ENCODE data around the gene ZMAT5.

ZMAT5 gene

GRCh38 chr22:29811377-29811776 lies 44.6 kb upstream of the ZMAT5 start:
- Histone ChIP-seq H2AFZ (ENCODE audit: low read depth, low read length) (no peak overlapping the region), H3K9me3 (ENCODE audit: insufficient read depth, low read length, severe bottlenecking) (no peaks in the 10 kb centered on the region), H3K4me1 (ENCODE audit: insufficient read depth, low read length) (no peaks in the 10 kb centered on the region), H3K4me3 (ENCODE audit: low read depth in 1 of 2, low read length in 2 of 2) (no peak overlapping the region), H3K4me2 (ENCODE audit: insufficient read depth, low read length) (no peak overlapping the region), H3K27ac (ENCODE audit: low read length) (no peak overlapping the region), H3K36me3 (ENCODE audit: insufficient read depth, low read length) (peaks cover 87% of the 10 kb centered on the region), H3K9ac (ENCODE audit: low read depth, low read length) (no peak overlapping the region), H3K79me2 (ENCODE audit: insufficient read depth, low read length) (no peaks in the 10 kb centered on the region), H4K20me1 (ENCODE audit: insufficient read depth, low read length) (no peaks in the 10 kb centered on the region), H3K27me3 (ENCODE audit: insufficient read depth, low read length, poor library complexity) (no peaks in the 10 kb centered on the region)
- DNase-seq (no peak), ATAC-seq (ENCODE audit: insufficient read depth, low read depth) (no peak)
- TF ChIP-seq EZH2 (IDR thresholded peaks at IDR 0.05; ENCODE audit: borderline replicate concordance, low read depth, low read length, severe bottlenecking) = no peak
- no peak for TF ChIP-seq CTCF (IDR thresholded peaks at IDR 0.05; ENCODE audit: borderline replicate concordance, extremely low read depth, low read length, poor library complexity, severe bottlenecking)

GRCh38 chr22:29810216-29810615 lies 43.4 kb upstream of the ZMAT5 start:
- peaks cover 87% of the 10 kb centered on the region for H3K36me3 ChIP-seq (ENCODE audit: insufficient read depth, low read length)
- DNase-seq (no peak), ATAC-seq (ENCODE audit: insufficient read depth, low read depth) (no peak)
- H3K4me1 ChIP-seq (ENCODE audit: insufficient read depth, low read length) = no peaks in the 10 kb centered on the region
- H4K20me1 ChIP-seq (ENCODE audit: insufficient read depth, low read length) = no peaks in the 10 kb centered on the region
- no peaks in the 10 kb centered on the region for H3K9me3 ChIP-seq (ENCODE audit: insufficient read depth, low read length, severe bottlenecking)
- H3K27ac ChIP-seq (ENCODE audit: low read length) = no peak overlapping the region
- H3K79me2 ChIP-seq (ENCODE audit: insufficient read depth, low read length) = no peaks in the 10 kb centered on the region
- no peaks in the 10 kb centered on the region for H3K27me3 ChIP-seq (ENCODE audit: insufficient read depth, low read length, poor library complexity)
- no peak for TF ChIP-seq CTCF (IDR thresholded peaks at IDR 0.05; ENCODE audit: borderline replicate concordance, extremely low read depth, low read length, poor library complexity, severe bottlenecking)
- TF ChIP-seq EZH2 (IDR thresholded peaks at IDR 0.05; ENCODE audit: borderline replicate concordance, low read depth, low read length, severe bottlenecking) = no peak
- no peak overlapping the region for H3K9ac ChIP-seq (ENCODE audit: low read depth, low read length)
- H2AFZ ChIP-seq (ENCODE audit: low read depth, low read length) = no peak overlapping the region
- no peak overlapping the region for H3K4me2 ChIP-seq (ENCODE audit: insufficient read depth, low read length)
- H3K4me3 ChIP-seq (ENCODE audit: low read depth in 1 of 2, low read length in 2 of 2) = no peak overlapping the region

- Histone ChIP-seq H3K4me3 (ENCODE audit: low read depth in 1 of 2, low read length in 2 of 2) (no peak overlapping the region), H3K4me1 (ENCODE audit: insufficient read depth, low read length) (no peaks in the 10 kb centered on the region), H2AFZ (ENCODE audit: low read depth, low read length) (no peak overlapping the region), H3K27ac (ENCODE audit: low read length) (no peak overlapping the region), H3K9me3 (ENCODE audit: insufficient read depth, low read length, severe bottlenecking) (no peaks in the 10 kb centered on the region), H3K27me3 (ENCODE audit: insufficient read depth, low read length, poor library complexity) (no peaks in the 10 kb centered on the region), H3K4me2 (ENCODE audit: insufficient read depth, low read length) (no peak overlapping the region), H3K79me2 (ENCODE audit: insufficient read depth, low read length) (no peaks in the 10 kb centered on the region), H3K36me3 (ENCODE audit: insufficient read depth, low read length) (peaks cover 79% of the 10 kb centered on the region), H4K20me1 (ENCODE audit: insufficient read depth, low read length) (peaks cover 3% of the 10 kb centered on the region; the same call in 1 of the 2 replicates), H3K9ac (ENCODE audit: low read depth, low read length) (no peak overlapping the region)
- ATAC-seq (ENCODE audit: insufficient read depth, low read depth) (no peak), DNase-seq (no peak)
- TF ChIP-seq EZH2 (IDR thresholded peaks at IDR 0.05; ENCODE audit: borderline replicate concordance, low read depth, low read length, severe bottlenecking) = no peak
- no peak for TF ChIP-seq CTCF (IDR thresholded peaks at IDR 0.05; ENCODE audit: borderline replicate concordance, extremely low read depth, low read length, poor library complexity, severe bottlenecking)
Observed at GRCh38 chr22:29806196-29806595, 39.4 kb upstream of the ZMAT5 start.

- no peak overlapping the region for H3K4me3 ChIP-seq (ENCODE audit: low read depth in 1 of 2, low read length in 2 of 2)
- TF ChIP-seq EZH2 (IDR thresholded peaks at IDR 0.05; ENCODE audit: borderline replicate concordance, low read depth, low read length, severe bottlenecking) (no peak), CTCF (IDR thresholded peaks at IDR 0.05; ENCODE audit: borderline replicate concordance, extremely low read depth, low read length, poor library complexity, severe bottlenecking) (no peak)
- no peak for DNase-seq
- H3K4me2 ChIP-seq (ENCODE audit: insufficient read depth, low read length) = no peak overlapping the region
- no peaks in the 10 kb centered on the region for H3K79me2 ChIP-seq (ENCODE audit: insufficient read depth, low read length)
- no peak overlapping the region for H3K27ac ChIP-seq (ENCODE audit: low read length)
- H4K20me1 ChIP-seq (ENCODE audit: insufficient read depth, low read length) = peaks cover 3% of the 10 kb centered on the region; the same call in 1 of the 2 replicates
- H2AFZ ChIP-seq (ENCODE audit: low read depth, low read length) = no peak overlapping the region
- H3K27me3 ChIP-seq (ENCODE audit: insufficient read depth, low read length, poor library complexity) = no peaks in the 10 kb centered on the region
- no peak overlapping the region for H3K9ac ChIP-seq (ENCODE audit: low read depth, low read length)
- no peaks in the 10 kb centered on the region for H3K4me1 ChIP-seq (ENCODE audit: insufficient read depth, low read length)
- H3K9me3 ChIP-seq (ENCODE audit: insufficient read depth, low read length, severe bottlenecking) = no peaks in the 10 kb centered on the region
- peaks cover 80% of the 10 kb centered on the region for H3K36me3 ChIP-seq (ENCODE audit: insufficient read depth, low read length)
- no peak for ATAC-seq (ENCODE audit: insufficient read depth, low read depth)
Observed at GRCh38 chr22:29804985-29805384, 38.2 kb upstream of the ZMAT5 start.

All from DND-41 (cell line).